Testis (tissue), 3 donors: ENCODE measurements around the gene KRTAP4-16. TPM values are rescaled to one million over a fixed set of nuclear protein-coding genes. Genes with fewer than 3 reads are reported as not detected.
"Not testable (repeated sequence)": the region's sequence is repeated elsewhere in the genome, so short reads cannot be mapped to it uniquely, and the experiment has no call there.

ENCODE experiments used
- DNase-seq: peaks from one replicate; pipeline ENCODE4 v3.0.0-alpha.2; 2019
- H3K27ac ChIP-seq, 2 donors: fragments of 200-600 bp; sonication (generic); one replicate each; pipeline ENCODE4 v1.5.1; 2019
- H3K27me3 ChIP-seq: fragments of 200-600 bp; sonication (generic); one replicate; pipeline ENCODE4 v1.5.1; 2019
- H3K36me3 ChIP-seq: fragments of 200-600 bp; sonication (generic); one replicate; pipeline ENCODE4 v1.5.1; 2017; ENCODE audit warnings: low read depth; ENCODE audit errors: missing control alignments
- H3K4me1 ChIP-seq: fragments of 200-600 bp; sonication (generic); one replicate; pipeline ENCODE4 v1.5.1; 2019
- H3K4me3 ChIP-seq, 2 donors: fragments of 200-600 bp; sonication (generic); one replicate each; pipeline ENCODE4 v1.5.1; 2017 to 2019
- H3K9me3 ChIP-seq: fragments of 200-600 bp; sonication (generic); one replicate; pipeline ENCODE4 v1.5.1; 2017
- CTCF ChIP-seq, 3 experiments: fragments of 450-650 bp in 2 of 3; fragments of 200-600 bp in 1 of 3; sonication (generic) in 1 of 3; IDR thresholded peaks; one replicate each; pipeline ENCODE4 v1.5.1; 2016 to 2019; ENCODE audit warnings: antibody characterized with exemption in 3 of 3, mild to moderate bottlenecking in 2 of 3, moderate library complexity in 1 of 3
- POLR2A ChIP-seq: fragments of 450-650 bp; IDR thresholded peaks from one replicate; pipeline ENCODE4 v1.6.1; 2017; ENCODE audit warnings: antibody characterized with exemption, mild to moderate bottlenecking, moderate library complexity
- WGBS, 2 donors: methylation state at CpG; one replicate each; pipeline ENCODE4 v1.1.5; 2018; 5-methylcytosine and 5-hydroxymethylcytosine counted together
- intact Hi-C: fragments of 100-400 bp; cut with DNase I; formaldehyde crosslinking; loops from one replicate; pipeline ENCODE4 v1.15.1; 2023; ENCODE audit warnings: low total_unique reads
- polyA plus RNA-seq: library from polyadenylated mRNA; stranded (reverse); fragments of 350-450 nt; fragmentation: Illumina TruSeq; extraction: RNeasy Lipid Tissue Mini Kit (QIAGEN cat#74804); gene quantifications from one replicate; pipeline ENCODE4 v1.2.3, GENCODE V29; 2014; ENCODE audit warnings: low read depth, low replicate concordance; ENCODE audit not compliant: insufficient read depth
- total RNA-seq, 2 donors: library from RNA; depleted of rRNA; stranded (reverse); fragments of >200 nt; gene quantifications; one replicate each; pipeline ENCODE4 v1.2.3, GENCODE V29; 2016

KRTAP4-16 gene
- total and polyA plus RNA-seq, 3 donors from 2014 or later = not detected

GRCh38 chr17:41140360-41141131 is 38.5 kb upstream of the KRTAP4-16 start, which contains the start of gene KRTAP4-6:
Gene KRTAP4-6, minus strand, starts transcription at chr17:41140544. Its CDS starts 57 bp downstream, at chr17:41140487.
- no peaks in the 10 kb centered on the region for H3K9me3 ChIP-seq
- H3K36me3 ChIP-seq = no peaks in the 10 kb centered on the region
- intact Hi-C loops = no loop called here
- H3K27ac ChIP-seq = no peak within 1 kb of the TSS
- TF ChIP-seq POLR2A = no peak
- TF ChIP-seq CTCF (IDR thresholded peaks at IDR 0.05) = no peak
- DNase-seq = no peak
- no peaks in the 10 kb centered on the region for H3K4me1 ChIP-seq
- WGBS, 2 donors = 76 to 84% methylated on average over 4 to 6 of the region's 6 CpGs
- no peak within 1 kb of the TSS for H3K4me3 ChIP-seq
- no peaks in the 10 kb centered on the region for H3K27me3 ChIP-seq

- intact Hi-C loops, H3K27ac ChIP-seq, H3K9me3 ChIP-seq, H3K4me3 ChIP-seq, H3K4me1 ChIP-seq, DNase-seq, H3K36me3 ChIP-seq, H3K27me3 ChIP-seq: not testable (repeated sequence)
- 87 to 93% methylated on average over 11 to 12 of the region's 12 CpGs for WGBS, 2 donors
These were observed 37.9 kb upstream of the KRTAP4-16 start for GRCh38 chr17:41139865-41140264.

GRCh38 chr17:41133880-41134735 is 32.1 kb upstream of the KRTAP4-16 start:
- TF ChIP-seq POLR2A (no peak), CTCF (IDR thresholded peaks at IDR 0.05) (no peak)
- no peak for DNase-seq
- intact Hi-C loops = no loop called here
- Histone ChIP-seq H3K36me3 (no peaks in the 10 kb centered on the region), H3K4me1 (no peaks in the 10 kb centered on the region), H3K4me3 (no peak overlapping the region), H3K9me3 (no peaks in the 10 kb centered on the region), H3K27ac (no peak overlapping the region), H3K27me3 (no peaks in the 10 kb centered on the region)
- WGBS, 2 donors = 77 to 83% methylated on average over 2 of the region's 2 CpGs

- H3K4me3 ChIP-seq = no peak overlapping the region
- intact Hi-C loops = no loop called here
- H3K27me3 ChIP-seq = no peaks in the 10 kb centered on the region
- H3K4me1 ChIP-seq = no peaks in the 10 kb centered on the region
- 88 to 94% methylated on average over 3 of the region's 3 CpGs for WGBS, 2 donors
- H3K27ac ChIP-seq = no peak overlapping the region
- TF ChIP-seq POLR2A (no peak), CTCF (IDR thresholded peaks at IDR 0.05) (no peak)
- H3K9me3 ChIP-seq = no peaks in the 10 kb centered on the region
- no peak for DNase-seq
- no peaks in the 10 kb centered on the region for H3K36me3 ChIP-seq
These were observed 30.0 kb upstream of the KRTAP4-16 start for GRCh38 chr17:41131979-41132378.

GRCh38 chr17:41127371-41127770 is 25.4 kb upstream of the KRTAP4-16 start:
- no peaks in the 10 kb centered on the region for H3K4me1 ChIP-seq
- no peaks in the 10 kb centered on the region for H3K9me3 ChIP-seq
- no peak for DNase-seq
- no peak overlapping the region for H3K27ac ChIP-seq
- WGBS, 2 donors = 64 to 71% methylated on average over 1 of the region's 1 CpG
- H3K4me3 ChIP-seq = no peak overlapping the region
- intact Hi-C loops = no loop called here
- no peaks in the 10 kb centered on the region for H3K36me3 ChIP-seq
- TF ChIP-seq CTCF (IDR thresholded peaks at IDR 0.05) (no peak), POLR2A (no peak)
- no peaks in the 10 kb centered on the region for H3K27me3 ChIP-seq
